CD4-positive, alpha-beta T cell (primary cell): ENCODE results near the gene HORMAD2. TPM values are rescaled to one million over a fixed set of nuclear protein-coding genes. Genes with fewer than 3 reads are reported as not detected.

ENCODE experiments used
- ATAC-seq: fragments of 200-7000 bp; cut with Tn5 transposase; one replicate; pipeline ENCODE4 v1.10.0; 2022; ENCODE audit warnings: mild to moderate bottlenecking; ENCODE audit not compliant: poor library complexity
- CTCF ChIA-PET: fragments of 350-600 bp; sonication (Branson Sonifier 250); formaldehyde crosslinking; loops from one replicate; lab custom pipeline; 2021; ENCODE audit warnings: antibody characterized with exemption, inconsistent platforms; lab: Charles Lee
- POLR2A ChIA-PET: fragments of 350-600 bp; sonication (Branson Sonifier 250); formaldehyde crosslinking; loops from one replicate; lab custom pipeline; 2021; ENCODE audit warnings: antibody characterized with exemption, inconsistent platforms; lab: Charles Lee
- DNase-seq, 14 experiments: peaks; one replicate each; pipeline ENCODE4 v3.0.0-alpha.2; 2013 to 2020; ENCODE audit warnings: mixed read lengths in 2 of 14
- H3K27ac ChIP-seq, 2 donors: one replicate each; pipeline versions ENCODE4 v1.5.1 to v1.7.0; 2013; ENCODE audit warnings: low read length in 2 of 2, low read depth in 1 of 2, mild to moderate bottlenecking in 1 of 2
- H3K27me3 ChIP-seq, 2 experiments: 1 replicate in 1 of 2; 2 replicates in 1 of 2; pipeline versions ENCODE4 v1.6.1 to v1.7.0; 2013; ENCODE audit warnings: low read length in 2 of 2, control low read depth in 1 of 2, mild to moderate bottlenecking in 1 of 2, moderate library complexity in 1 of 2; ENCODE audit not compliant: insufficient read depth in 2 of 2, control insufficient read depth in 1 of 2
- H3K36me3 ChIP-seq: one replicate; pipeline ENCODE4 v1.6.1; 2013; ENCODE audit warnings: low read length, control low read depth; ENCODE audit not compliant: insufficient read depth
- H3K4me1 ChIP-seq: one replicate; pipeline ENCODE4 v1.6.1; 2013; ENCODE audit warnings: low read length, control low read depth; ENCODE audit not compliant: insufficient read depth
- H3K4me3 ChIP-seq: one replicate; pipeline ENCODE4 v1.5.1; 2013; ENCODE audit warnings: mild to moderate bottlenecking, low read length, moderate library complexity
- H3K9me3 ChIP-seq, 2 experiments: 1 replicate in 1 of 2; 2 replicates in 1 of 2; pipeline versions ENCODE4 v1.6.1 to v1.7.0; 2013; ENCODE audit warnings: low read length in 2 of 2, mild to moderate bottlenecking in 2 of 2, control low read depth in 1 of 2, moderate library complexity in 1 of 2; ENCODE audit not compliant: control insufficient read depth in 1 of 2, insufficient read depth in 1 of 2
- H3K27ac Mint-ChIP-seq: one replicate; pipeline ENCODE4 v1.8.0; 2020; ENCODE audit warnings: mixed read lengths
- H3K27me3 Mint-ChIP-seq: one replicate; pipeline ENCODE4 v1.8.0; 2021; ENCODE audit warnings: mixed read lengths
- H3K36me3 Mint-ChIP-seq: one replicate; pipeline ENCODE4 v1.8.0; 2021; ENCODE audit warnings: low read depth, mixed read lengths
- H3K4me1 Mint-ChIP-seq: one replicate; pipeline ENCODE4 v1.8.0; 2021; ENCODE audit warnings: low read depth, mixed read lengths
- H3K4me3 Mint-ChIP-seq: one replicate; pipeline ENCODE4 v1.8.0; 2020; ENCODE audit warnings: mild to moderate bottlenecking, mixed read lengths
- H3K9me3 Mint-ChIP-seq: one replicate; pipeline ENCODE4 v1.8.0; 2020; ENCODE audit warnings: mixed read lengths
- CTCF ChIP-seq: fragments of 200-600 bp; IDR thresholded peaks from one replicate; pipeline ENCODE4 v1.8.0; 2022; ENCODE audit warnings: antibody characterized with exemption, mild to moderate bottlenecking
- intact Hi-C, 2 experiments: fragments of 100-400 bp; cut with DNase I in 1 of 2; cut with micrococcal nuclease in 1 of 2; formaldehyde crosslinking; loops; one replicate each; pipeline versions ENCODE4 v1.15.1 to v1.9.0; 2023 to 2025; cut with DNase I, micrococcal nuclease
- total RNA-seq, 174 experiments: library from RNA in 2 of 174; stranded (reverse) in 2 of 174; gene quantifications; one replicate each; pipeline ENCODE4 v1.2.3 and lab custom pipeline; 2021 to 2026

The HORMAD2 gene
- total RNA-seq, 2 experiments from 2014 or later, result not detected

- DNase-seq (no peak), ATAC-seq (no peak)
- no peaks in the 10 kb centered on the region for H3K9me3 Mint-ChIP-seq
- peaks cover 9% of the 10 kb centered on the region for H3K4me1 ChIP-seq
- intact Hi-C loops, result no loop called here
- H3K4me3 ChIP-seq, result no peak overlapping the region
- no peaks in the 10 kb centered on the region for H3K27me3 ChIP-seq
- H3K4me3 Mint-ChIP-seq, result no peak overlapping the region
- H3K9me3 ChIP-seq, result no peaks in the 10 kb centered on the region
- POLR2A ChIA-PET, result interaction anchor here (1.0 kb wide), 1 partner anchor 23 kb away, joined by 3 read pairs; no protein-coding TSS in a partner anchor
- CTCF ChIA-PET, result interaction anchor here (0.9 kb wide), 1 partner anchor 11 kb away, joined by 3 read pairs; no protein-coding TSS in a partner anchor
- H3K4me1 Mint-ChIP-seq, result peaks cover 16% of the 10 kb centered on the region
- H3K27ac ChIP-seq, result no peak overlapping the region
- H3K36me3 ChIP-seq, result no peaks in the 10 kb centered on the region
- no peaks in the 10 kb centered on the region for H3K27me3 Mint-ChIP-seq
- no peak overlapping the region for H3K27ac Mint-ChIP-seq
- no peak for TF ChIP-seq CTCF
- no peaks in the 10 kb centered on the region for H3K36me3 Mint-ChIP-seq
Observed at GRCh38 chr22:30201945-30202344, 121.7 kb downstream of the HORMAD2 start.

GRCh38 chr22:30202531-30203006 is 122.3 kb downstream of the HORMAD2 start:
- CTCF ChIA-PET, result interaction anchor here (0.9 kb wide), 1 partner anchor 12 kb away, joined by 3 read pairs; no protein-coding TSS in a partner anchor
- Histone ChIP-seq H3K9me3 (no peaks in the 10 kb centered on the region), H3K36me3 (no peaks in the 10 kb centered on the region), H3K4me1 (peaks cover 5% of the 10 kb centered on the region), H3K27ac (no peak overlapping the region), H3K4me3 (no peak overlapping the region), H3K27me3 (no peaks in the 10 kb centered on the region)
- H3K4me1 Mint-ChIP-seq, result peaks cover 9% of the 10 kb centered on the region
- no peaks in the 10 kb centered on the region for H3K36me3 Mint-ChIP-seq
- POLR2A ChIA-PET, result interaction anchor here (1.0 kb wide), 1 partner anchor 24 kb away, joined by 3 read pairs; no protein-coding TSS in a partner anchor
- H3K9me3 Mint-ChIP-seq, result no peaks in the 10 kb centered on the region
- H3K27me3 Mint-ChIP-seq, result no peaks in the 10 kb centered on the region
- intact Hi-C loops, result no loop called here
- ATAC-seq, result no peak
- no peak overlapping the region for H3K27ac Mint-ChIP-seq
- no peak for DNase-seq
- H3K4me3 Mint-ChIP-seq, result no peak overlapping the region
- TF ChIP-seq CTCF, result no peak

DNA sequence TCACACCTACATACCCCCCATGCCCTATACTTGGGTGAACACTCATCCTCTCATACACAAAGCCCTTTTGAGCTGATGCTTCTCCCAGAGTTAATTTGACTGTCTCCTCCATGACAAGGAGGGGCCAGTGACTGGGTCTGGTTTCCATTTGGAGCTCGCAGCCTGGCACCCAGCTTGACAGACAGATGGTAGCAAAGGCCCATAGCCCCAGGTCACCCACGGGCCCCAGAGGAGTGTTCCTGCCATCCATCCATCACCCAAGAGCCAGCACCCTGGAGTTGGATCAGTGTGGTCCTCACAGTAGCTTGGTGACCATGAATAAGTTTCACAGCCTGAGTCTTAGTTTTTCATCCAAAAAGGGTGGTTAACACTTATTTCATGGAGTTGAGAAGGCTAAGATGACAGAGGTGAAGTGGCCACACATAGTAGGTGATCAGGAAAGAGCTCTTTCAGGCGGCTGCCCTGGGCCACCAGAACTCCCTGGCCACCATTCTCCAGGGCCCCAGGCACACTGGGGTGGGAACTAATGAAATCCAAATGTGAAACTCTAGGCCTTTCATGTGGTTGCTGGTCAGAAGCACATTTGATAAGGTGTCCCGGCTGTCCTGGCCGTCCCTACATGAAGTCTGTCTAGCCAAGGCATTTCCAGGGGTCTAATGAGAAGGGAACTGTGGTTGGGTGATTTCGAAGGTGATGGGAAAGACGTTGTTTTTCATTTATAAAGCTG is 123.9 kb downstream of the HORMAD2 start:
- H3K9me3 ChIP-seq, result no peaks in the 10 kb centered on the region
- H3K4me3 Mint-ChIP-seq, result no peak overlapping the region
- no peak overlapping the region for H3K27ac Mint-ChIP-seq
- intact Hi-C loops, result no loop called here
- CTCF ChIA-PET, result no interaction called here
- no peak for TF ChIP-seq CTCF
- no peaks in the 10 kb centered on the region for H3K27me3 ChIP-seq
- H3K4me1 Mint-ChIP-seq, result peaks cover 3% of the 10 kb centered on the region
- DNase-seq (no peak), ATAC-seq (no peak)
- no peak overlapping the region for H3K4me3 ChIP-seq
- POLR2A ChIA-PET, result interaction anchor here (0.6 kb wide), 1 partner anchor 262 kb away, joined by 3 read pairs; no protein-coding TSS in a partner anchor
- no peak overlapping the region for H3K27ac ChIP-seq
- H3K4me1 ChIP-seq, result no peaks in the 10 kb centered on the region
- H3K36me3 ChIP-seq, result no peaks in the 10 kb centered on the region
- H3K27me3 Mint-ChIP-seq, result no peaks in the 10 kb centered on the region
- H3K9me3 Mint-ChIP-seq, result no peaks in the 10 kb centered on the region
- H3K36me3 Mint-ChIP-seq, result no peaks in the 10 kb centered on the region
